H9 (cell line): ENCODE data around the gene PROKR1. TPM values are rescaled to one million over a fixed set of nuclear protein-coding genes. Genes with fewer than 3 reads are reported as not detected.

Source experiments
- DNase-seq: peaks from one replicate; pipeline ENCODE4 v3.0.0-alpha.2; 2017
- H2AFZ ChIP-seq: one replicate; pipeline ENCODE4 v1.6.1; 2013; ENCODE audit warnings: mild to moderate bottlenecking, low read length, control low read depth, moderate library complexity
- H2AK5ac ChIP-seq: 2 replicates; pipeline ENCODE4 v1.6.1; 2013; ENCODE audit warnings: low read length, control low read depth, mixed read lengths; ENCODE audit not compliant: insufficient read length
- H2BK120ac ChIP-seq: one replicate; pipeline ENCODE4 v1.6.1; 2013; ENCODE audit warnings: low read depth, mild to moderate bottlenecking, low read length, control low read depth, inconsistent platforms; ENCODE audit not compliant: poor library complexity, severe bottlenecking
- H2BK12ac ChIP-seq: 2 replicates; pipeline ENCODE4 v1.6.1; 2013; ENCODE audit warnings: low read length, control low read depth, mixed read lengths, low read depth; ENCODE audit not compliant: insufficient read length
- H2BK15ac ChIP-seq: 2 replicates; pipeline ENCODE4 v1.6.1; 2013; ENCODE audit warnings: low read depth, low read length, control low read depth
- H2BK20ac ChIP-seq: one replicate; pipeline ENCODE4 v1.6.1; 2013; ENCODE audit warnings: low read depth, mild to moderate bottlenecking, low read length, control low read depth, inconsistent platforms; ENCODE audit not compliant: poor library complexity, severe bottlenecking
- H2BK5ac ChIP-seq: 2 replicates; pipeline ENCODE4 v1.6.1; 2013; ENCODE audit warnings: low read length, control low read depth, mixed read lengths; ENCODE audit not compliant: insufficient read length
- H3K14ac ChIP-seq: 2 replicates; pipeline ENCODE4 v1.6.1; 2013; ENCODE audit warnings: low read length, control low read depth; ENCODE audit not compliant: insufficient read depth
- H3K18ac ChIP-seq: 2 replicates; pipeline ENCODE4 v1.6.1; 2013; ENCODE audit warnings: low read depth, mild to moderate bottlenecking, mixed read lengths, low read length, control low read depth; ENCODE audit not compliant: insufficient read length
- H3K23ac ChIP-seq: 2 replicates; pipeline ENCODE4 v1.6.1; 2013; ENCODE audit warnings: low read length, control low read depth, mixed read lengths, low read depth; ENCODE audit not compliant: insufficient read length
- H3K23me2 ChIP-seq: 2 replicates; pipeline ENCODE4 v1.6.1; 2013; ENCODE audit warnings: low read depth, mild to moderate bottlenecking, mixed read lengths, low read length, control low read depth; ENCODE audit not compliant: insufficient read length, poor library complexity, severe bottlenecking
- H3K27ac ChIP-seq: 2 replicates; pipeline ENCODE4 v1.5.1; 2013; ENCODE audit warnings: low read length, control low read depth, mixed read lengths, low read depth; ENCODE audit not compliant: insufficient read length
- H3K27me3 ChIP-seq: 2 replicates; pipeline ENCODE4 v1.6.1; 2013; ENCODE audit warnings: low read length, control low read depth, inconsistent platforms; ENCODE audit not compliant: insufficient read depth
- H3K4ac ChIP-seq: 2 replicates; pipeline ENCODE4 v1.6.1; 2013; ENCODE audit warnings: low read depth, mild to moderate bottlenecking, control low read depth, inconsistent platforms, low read length, moderate library complexity
- H3K4me1 ChIP-seq: 2 replicates; pipeline ENCODE4 v1.6.1; 2013; ENCODE audit warnings: low read length, control low read depth, inconsistent platforms; ENCODE audit not compliant: insufficient read depth
- H3K4me2 ChIP-seq: 2 replicates; pipeline ENCODE4 v1.6.1; 2013; ENCODE audit warnings: low read length, control low read depth, mixed read lengths; ENCODE audit not compliant: insufficient read length, insufficient read depth
- H3K56ac ChIP-seq: 2 replicates; pipeline ENCODE4 v1.6.1; 2013; ENCODE audit warnings: low read depth, mild to moderate bottlenecking, mixed read lengths, low read length, control low read depth; ENCODE audit not compliant: insufficient read length
- H3K79me1 ChIP-seq: 2 replicates; pipeline ENCODE4 v1.6.1; 2013; ENCODE audit warnings: low read depth, mild to moderate bottlenecking, moderate library complexity, low read length, control low read depth, inconsistent platforms; ENCODE audit not compliant: insufficient read depth, poor library complexity, severe bottlenecking
- H3K79me2 ChIP-seq: 2 replicates; pipeline ENCODE4 v1.6.1; 2013; ENCODE audit warnings: low read length, control low read depth, inconsistent platforms; ENCODE audit not compliant: insufficient read depth
- H3K9ac ChIP-seq: 2 replicates; pipeline ENCODE4 v1.6.1; 2013; ENCODE audit warnings: low read length, control low read depth, mixed read lengths; ENCODE audit not compliant: insufficient read length; ENCODE audit errors: extremely low read depth
- H3K9me3 ChIP-seq: one replicate; pipeline ENCODE4 v1.6.1; 2013; ENCODE audit warnings: low read depth, low read length, inconsistent platforms; ENCODE audit not compliant: control insufficient read depth
- H3T11ph ChIP-seq: one replicate; pipeline ENCODE4 v1.6.1; 2013; ENCODE audit warnings: mild to moderate bottlenecking, low read length, control low read depth, inconsistent platforms
- H4K20me1 ChIP-seq: one replicate; pipeline ENCODE4 v1.6.1; 2013; ENCODE audit not compliant: control insufficient read depth, insufficient read length, insufficient read depth
- H4K5ac ChIP-seq: 2 replicates; pipeline ENCODE4 v1.6.1; 2013; ENCODE audit warnings: low read depth, mild to moderate bottlenecking, mixed read lengths, low read length, control low read depth; ENCODE audit not compliant: insufficient read length
- H4K8ac ChIP-seq: replicated peaks from 2 replicates; pipeline ENCODE4 v1.6.1; 2013; ENCODE audit warnings: low read length, control low read depth, mixed read lengths, low read depth; ENCODE audit not compliant: insufficient read length
- H4K91ac ChIP-seq: 2 replicates; pipeline ENCODE4 v1.6.1; 2013; ENCODE audit warnings: low read depth, mild to moderate bottlenecking, moderate library complexity, mixed read lengths, low read length, control low read depth; ENCODE audit not compliant: insufficient read length
- H3K27ac Mint-ChIP-seq, 3 experiments: 2 replicates in 2 of 3; 3 replicates in 1 of 3; pipeline ENCODE4 v1.8.0; 2020 to 2021; ENCODE audit warnings: mixed read lengths in 3 of 3, mild to moderate bottlenecking in 1 of 3, moderate library complexity in 1 of 3
- H3K27me3 Mint-ChIP-seq: 2 replicates; pipeline ENCODE4 v1.8.0; 2021; ENCODE audit warnings: low read depth, mild to moderate bottlenecking, moderate library complexity, mixed read lengths
- H3K36me3 Mint-ChIP-seq, 3 experiments: 2 replicates in 2 of 3; 3 replicates in 1 of 3; pipeline ENCODE4 v1.8.0; 2020 to 2021; ENCODE audit warnings: low read depth in 3 of 3, mixed read lengths in 3 of 3; ENCODE audit not compliant: insufficient read depth in 1 of 3
- H3K4me1 Mint-ChIP-seq, 2 experiments: 2 replicates each; pipeline ENCODE4 v1.8.0; 2020; ENCODE audit warnings: mixed read lengths in 2 of 2
- H3K4me3 Mint-ChIP-seq, 2 experiments: 2 replicates in 1 of 2; 3 replicates in 1 of 2; pipeline ENCODE4 v1.8.0; 2020 to 2021; ENCODE audit warnings: mild to moderate bottlenecking in 2 of 2, mixed read lengths in 2 of 2, moderate library complexity in 1 of 2
- H3K9me3 Mint-ChIP-seq, 2 experiments: 2 replicates in 1 of 2; 3 replicates in 1 of 2; pipeline ENCODE4 v1.8.0; 2020; ENCODE audit warnings: mild to moderate bottlenecking in 2 of 2, mixed read lengths in 2 of 2, moderate library complexity in 1 of 2
- WGBS: extraction: QIAGEN DNeasy Blood & Tissue Kit; methylation state at CpG from one replicate; pipeline ENCODE4 v1.1.7; 2013; ENCODE audit warnings: missing lambda C conversion rate, low lambda C conversion rate, mixed read lengths; ENCODE audit not compliant: insufficient read length; ENCODE audit errors: extremely low coverage; 5-methylcytosine and 5-hydroxymethylcytosine counted together
- total RNA-seq: library from RNA; stranded (reverse); gene quantifications from 2 replicates; pipeline ENCODE4 v1.2.1, GENCODE V29; 2021
- TF ChIP-seq, protein P1 (sequence below): fragments of 200-600 bp; sonication (generic); conservative IDR thresholded peaks from 3 replicates; pipeline ENCODE4 v1.8.0; 2021; ENCODE audit warnings: antibody characterized with exemption, mild to moderate bottlenecking

Gene PROKR1
- total RNA-seq, 1 experiment from 2014 or later: 1.5 TPM

DNA sequence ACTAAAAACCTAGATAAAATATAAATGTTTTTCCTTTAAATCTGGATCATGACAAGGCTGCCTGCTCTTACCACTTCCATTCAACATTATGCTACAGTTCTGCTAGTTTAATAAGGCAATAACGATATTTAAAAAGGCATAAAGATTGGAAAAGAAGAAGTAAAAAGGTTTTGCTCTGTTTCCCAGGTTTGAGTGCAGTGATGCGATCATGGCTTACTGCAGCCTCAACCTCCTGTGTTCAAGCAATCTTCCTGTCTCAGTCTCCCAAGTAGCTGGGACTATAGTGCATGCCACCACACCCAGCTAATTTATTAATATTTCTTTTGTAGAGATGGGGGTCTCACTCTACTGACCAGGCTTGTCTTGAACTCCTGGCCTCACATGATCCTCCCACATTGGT is 40.8 kb downstream of the PROKR1 start:
- no peak for DNase-seq
- H3T11ph ChIP-seq: no peak overlapping the region
- H3K27me3 ChIP-seq: no peaks in the 10 kb centered on the region
- Mint-ChIP-seq H3K36me3 (peaks cover 15 to 25% (median 24%) of the 10 kb centered on the region in 3 experiments), H3K4me3 (no peak overlapping the region), H3K27me3 (no peaks in the 10 kb centered on the region; the same call in 1 of the 2 replicates), H3K27ac (no peak overlapping the region), H3K9me3 (peaks cover 13 to 16% of the 10 kb centered on the region in 2 experiments), H3K4me1 (peaks cover 14 to 24% of the 10 kb centered on the region in 2 experiments)
- H3K4me1 ChIP-seq: 0 out of 2 replicates have a peak, but pooled peaks cover 3% of the 10 kb centered on the region
- H4K91ac ChIP-seq: no peak overlapping the region
- H2BK12ac ChIP-seq: no peak overlapping the region
- no peak overlapping the region for H3K23ac ChIP-seq
- no peaks in the 10 kb centered on the region for H3K79me1 ChIP-seq
- no peaks in the 10 kb centered on the region for H3K23me2 ChIP-seq
- H3K9ac ChIP-seq: no peak overlapping the region
- H2BK5ac ChIP-seq: no peak overlapping the region
- no peaks in the 10 kb centered on the region for H4K20me1 ChIP-seq
- no peaks in the 10 kb centered on the region for H3K79me2 ChIP-seq
- H3K56ac ChIP-seq: no peak overlapping the region
- no peak overlapping the region for H3K4ac ChIP-seq
- TF ChIP-seq, protein P1, sequence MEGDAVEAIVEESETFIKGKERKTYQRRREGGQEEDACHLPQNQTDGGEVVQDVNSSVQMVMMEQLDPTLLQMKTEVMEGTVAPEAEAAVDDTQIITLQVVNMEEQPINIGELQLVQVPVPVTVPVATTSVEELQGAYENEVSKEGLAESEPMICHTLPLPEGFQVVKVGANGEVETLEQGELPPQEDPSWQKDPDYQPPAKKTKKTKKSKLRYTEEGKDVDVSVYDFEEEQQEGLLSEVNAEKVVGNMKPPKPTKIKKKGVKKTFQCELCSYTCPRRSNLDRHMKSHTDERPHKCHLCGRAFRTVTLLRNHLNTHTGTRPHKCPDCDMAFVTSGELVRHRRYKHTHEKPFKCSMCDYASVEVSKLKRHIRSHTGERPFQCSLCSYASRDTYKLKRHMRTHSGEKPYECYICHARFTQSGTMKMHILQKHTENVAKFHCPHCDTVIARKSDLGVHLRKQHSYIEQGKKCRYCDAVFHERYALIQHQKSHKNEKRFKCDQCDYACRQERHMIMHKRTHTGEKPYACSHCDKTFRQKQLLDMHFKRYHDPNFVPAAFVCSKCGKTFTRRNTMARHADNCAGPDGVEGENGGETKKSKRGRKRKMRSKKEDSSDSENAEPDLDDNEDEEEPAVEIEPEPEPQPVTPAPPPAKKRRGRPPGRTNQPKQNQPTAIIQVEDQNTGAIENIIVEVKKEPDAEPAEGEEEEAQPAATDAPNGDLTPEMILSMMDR: no peak
- no peak overlapping the region for H3K14ac ChIP-seq
- H2AK5ac ChIP-seq: no peak overlapping the region
- no peak overlapping the region for H4K8ac ChIP-seq
- H3K9me3 ChIP-seq: no peaks in the 10 kb centered on the region
- no CpG with 5 or more reads among the region's 2 CpGs for WGBS
- H2BK20ac ChIP-seq: no peak overlapping the region
- H3K4me2 ChIP-seq: no peak overlapping the region
- H3K18ac ChIP-seq: no peak overlapping the region
- no peak overlapping the region for H2BK15ac ChIP-seq
- H2BK120ac ChIP-seq: no peak overlapping the region
- H4K5ac ChIP-seq: no peak overlapping the region
- no peak overlapping the region for H2AFZ ChIP-seq
- no peak overlapping the region for H3K27ac ChIP-seq
